Occipital lobe (tissue), 2 donors: ENCODE data around the gene PXYLP1. TPM values are rescaled to one million over a fixed set of nuclear protein-coding genes. Genes with fewer than 3 reads are reported as not detected.
A peak's percentile ranks its signal among the peaks of the same experiment; 100 is the strongest.
"Not testable (repeated sequence)": the region's sequence is repeated elsewhere in the genome, so short reads cannot be mapped to it uniquely, and the experiment has no call there.

Experiments used
- DNase-seq: peaks from one replicate; lab custom pipeline; 2025; lab: John Stamatoyannopoulos, UW
- total RNA-seq: library from RNA; depleted of rRNA; stranded (reverse); fragments of >200 nt; gene quantifications from one replicate; pipeline ENCODE4 v1.2.3, GENCODE V29; 2014

Gene PXYLP1, protein sequence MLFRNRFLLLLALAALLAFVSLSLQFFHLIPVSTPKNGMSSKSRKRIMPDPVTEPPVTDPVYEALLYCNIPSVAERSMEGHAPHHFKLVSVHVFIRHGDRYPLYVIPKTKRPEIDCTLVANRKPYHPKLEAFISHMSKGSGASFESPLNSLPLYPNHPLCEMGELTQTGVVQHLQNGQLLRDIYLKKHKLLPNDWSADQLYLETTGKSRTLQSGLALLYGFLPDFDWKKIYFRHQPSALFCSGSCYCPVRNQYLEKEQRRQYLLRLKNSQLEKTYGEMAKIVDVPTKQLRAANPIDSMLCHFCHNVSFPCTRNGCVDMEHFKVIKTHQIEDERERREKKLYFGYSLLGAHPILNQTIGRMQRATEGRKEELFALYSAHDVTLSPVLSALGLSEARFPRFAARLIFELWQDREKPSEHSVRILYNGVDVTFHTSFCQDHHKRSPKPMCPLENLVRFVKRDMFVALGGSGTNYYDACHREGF
- total RNA-seq = 42.4 TPM

DNA sequence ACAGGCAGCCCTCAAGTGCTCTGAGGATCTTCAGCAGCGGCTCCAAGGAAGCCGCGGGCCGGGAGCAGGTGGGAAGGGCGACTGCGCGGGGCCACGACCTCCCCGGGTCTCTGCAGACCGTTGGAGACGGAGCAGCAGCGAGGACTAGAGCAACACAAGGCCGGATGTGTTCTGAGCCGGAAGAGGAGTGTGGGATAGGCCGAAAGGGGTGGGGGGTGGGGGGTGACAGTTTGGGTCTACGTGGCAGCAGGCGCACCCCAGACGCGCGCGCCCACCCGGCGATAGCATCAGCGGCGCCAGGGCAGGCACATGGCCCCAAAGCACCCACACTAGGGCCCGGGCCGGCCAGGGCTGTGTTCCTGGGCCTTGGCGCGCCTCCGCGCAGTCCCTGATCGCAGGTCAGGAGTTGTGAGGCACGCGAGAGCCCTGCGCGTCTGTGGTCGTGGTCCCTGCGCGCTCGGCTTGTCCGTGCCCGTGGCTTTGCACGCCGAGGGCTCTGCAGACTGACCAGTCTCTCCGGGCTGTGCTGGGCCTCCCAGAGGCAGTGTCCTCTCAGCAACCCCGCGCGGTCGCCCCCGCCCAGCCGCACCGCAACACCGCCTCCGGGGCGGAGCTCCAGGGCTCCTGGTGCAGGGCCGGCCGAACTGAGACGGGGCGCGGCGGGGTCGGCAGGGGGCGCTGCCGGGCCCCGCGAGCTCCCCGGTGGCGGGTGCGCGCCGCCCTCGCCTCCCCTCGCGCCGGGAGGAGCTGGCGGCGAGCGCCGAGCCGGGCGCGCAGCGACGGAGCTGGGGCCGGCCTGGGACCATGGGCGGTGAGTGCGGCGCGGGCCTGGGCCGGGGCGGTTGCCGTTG is at the start of gene PXYLP1:
Gene PXYLP1, plus strand, starts transcription at position 725 of the 851 bp plus-strand sequence. CDS start 28,351 bp downstream, outside the sequence.
- peak; percentile 90 for DNase-seq

DNA sequence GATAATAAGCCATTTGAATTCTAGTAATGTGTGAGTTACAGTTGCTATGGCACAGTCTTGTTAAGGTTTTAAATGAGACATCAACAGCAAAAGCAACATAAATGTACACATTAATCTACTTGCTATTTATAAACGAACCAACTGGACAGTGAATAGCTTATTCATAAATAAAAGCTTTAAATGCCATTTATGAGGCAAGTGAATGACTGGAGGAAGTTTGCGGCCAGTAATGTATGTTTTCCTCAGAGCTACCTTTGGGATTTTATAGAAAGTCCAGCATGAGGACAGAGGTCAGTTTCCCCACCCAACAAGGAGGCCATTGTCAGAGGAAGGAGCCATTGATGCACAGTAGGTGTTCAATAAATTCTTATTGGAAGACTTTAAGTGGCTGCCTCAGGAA is 48.0 kb upstream of the PXYLP1 start:
- DNase-seq = no peak

DNA sequence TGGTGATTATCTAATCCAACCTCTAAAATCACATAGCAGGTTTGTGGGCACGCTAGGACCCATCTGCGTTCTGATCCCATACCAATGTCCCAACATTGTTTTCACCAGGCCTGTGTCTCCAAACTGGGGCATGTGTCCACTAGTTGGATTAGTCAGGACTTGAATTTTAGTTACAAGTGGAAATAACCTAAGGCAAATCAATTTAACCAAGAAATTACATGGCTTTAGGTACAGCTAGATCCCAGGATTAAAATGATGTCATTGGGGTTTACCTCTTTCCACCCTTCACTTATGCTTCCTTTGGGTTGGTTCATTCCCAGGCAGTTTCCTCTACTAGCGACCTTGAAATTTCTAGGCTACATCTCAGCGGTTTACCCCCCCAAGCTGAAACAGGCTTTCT is 47.2 kb upstream of the PXYLP1 start:
- no peak for DNase-seq

DNA sequence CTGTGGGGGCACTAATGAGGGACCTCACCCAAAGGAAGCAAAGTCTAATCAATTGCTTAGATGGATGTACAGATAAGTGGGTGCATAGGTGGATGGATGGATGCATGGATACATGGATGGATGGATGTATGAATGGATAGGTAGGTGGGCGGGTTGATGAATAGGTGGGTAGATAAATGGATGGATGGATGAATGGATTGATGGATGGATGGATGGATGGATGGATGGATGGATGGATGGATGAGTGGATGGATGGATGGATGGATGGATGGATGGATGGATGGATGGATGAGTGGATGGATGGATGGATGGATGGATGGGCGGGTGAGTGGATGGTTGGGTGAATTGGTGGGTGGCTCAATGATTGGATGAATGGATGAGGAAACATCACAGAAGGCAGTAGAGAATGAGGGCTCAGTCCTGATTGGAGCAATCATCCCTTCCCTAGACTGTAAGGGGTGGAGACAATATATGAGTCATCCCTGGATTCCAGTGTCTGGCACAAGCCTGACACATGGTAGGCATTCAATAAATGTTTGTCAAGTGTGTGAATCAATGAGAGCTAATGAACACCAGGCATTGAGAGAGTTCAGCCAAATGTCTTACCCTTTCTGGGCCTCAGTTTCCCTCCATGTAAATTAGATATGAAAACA is 40.4 kb upstream of the PXYLP1 start:
- DNase-seq = no peak

DNA sequence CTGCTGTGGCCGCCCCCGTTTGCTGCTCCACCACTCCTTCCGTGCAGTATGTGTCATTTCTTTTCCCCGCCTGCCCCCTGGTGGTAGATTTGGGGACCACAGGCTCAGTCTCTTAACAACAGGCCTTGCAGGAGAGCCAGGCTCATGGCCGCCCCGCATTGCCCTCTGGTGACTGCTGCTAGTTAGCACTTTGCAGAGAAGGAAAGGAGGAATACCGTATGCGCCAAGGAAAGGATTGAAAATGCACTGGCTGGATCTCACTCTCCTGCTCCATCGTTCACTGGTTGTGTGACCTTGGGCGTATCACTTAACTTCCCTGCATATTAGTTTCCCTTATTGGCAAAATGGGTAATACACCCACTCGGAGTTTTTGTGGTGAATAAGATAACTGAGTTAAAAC is 39.3 kb upstream of the PXYLP1 start:
- peak; percentile 94 for DNase-seq

DNA sequence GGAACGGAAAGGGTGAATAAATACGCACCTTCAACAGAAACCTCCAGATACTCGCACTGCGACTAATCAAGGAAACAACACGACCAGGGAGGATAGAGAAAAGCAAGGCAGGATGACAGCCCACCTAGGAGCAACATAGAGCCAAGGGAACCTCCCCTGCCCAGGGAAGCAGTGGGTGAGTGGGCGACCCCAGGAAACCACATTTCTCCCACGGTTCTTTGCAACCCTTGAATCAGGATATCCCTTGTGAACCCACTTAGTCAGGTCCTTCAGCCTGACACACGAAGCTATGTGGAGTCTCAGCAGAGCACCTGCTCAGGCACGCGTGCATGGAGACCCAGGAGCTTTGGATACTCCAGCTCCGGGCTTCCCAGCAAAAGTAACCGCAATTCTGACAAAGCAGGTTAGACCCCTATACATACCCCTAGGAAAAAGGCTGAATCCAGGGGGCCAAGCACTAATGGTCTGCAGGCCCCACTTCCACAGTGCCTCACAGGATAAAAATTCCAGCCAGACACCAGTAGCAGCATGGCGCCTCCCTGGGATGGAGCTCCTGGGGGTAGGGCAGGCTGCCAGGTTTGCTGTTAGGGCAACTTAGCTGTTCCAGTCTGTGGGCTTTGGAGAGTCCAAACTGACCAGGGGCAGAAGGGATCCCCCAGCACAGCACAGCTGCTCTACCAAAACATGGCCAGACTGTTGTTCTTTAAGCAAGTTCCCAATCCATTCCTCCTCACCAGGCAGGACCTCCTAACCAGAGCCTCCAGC is 38.4 kb upstream of the PXYLP1 start:
- no peak for DNase-seq

DNA sequence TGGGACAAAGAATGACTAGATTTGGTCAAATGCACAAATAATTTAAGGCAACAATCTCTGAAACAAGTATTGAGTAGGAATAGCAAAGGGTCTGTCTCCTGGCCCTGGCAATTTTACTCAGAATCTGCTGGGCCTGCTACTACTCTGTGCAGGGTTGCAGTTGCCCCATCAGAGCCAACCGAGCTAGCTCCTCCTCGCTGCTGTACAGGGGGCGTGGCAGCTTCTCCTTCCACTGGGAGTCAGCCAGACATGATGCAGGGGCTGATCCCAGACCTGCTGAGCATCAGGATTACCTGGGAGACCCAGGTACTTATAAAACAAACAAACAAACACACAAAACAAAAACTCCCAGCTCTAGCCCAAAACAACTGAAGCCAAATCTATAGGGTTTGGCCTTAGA is 30.5 kb upstream of the PXYLP1 start:
- no peak for DNase-seq

DNA sequence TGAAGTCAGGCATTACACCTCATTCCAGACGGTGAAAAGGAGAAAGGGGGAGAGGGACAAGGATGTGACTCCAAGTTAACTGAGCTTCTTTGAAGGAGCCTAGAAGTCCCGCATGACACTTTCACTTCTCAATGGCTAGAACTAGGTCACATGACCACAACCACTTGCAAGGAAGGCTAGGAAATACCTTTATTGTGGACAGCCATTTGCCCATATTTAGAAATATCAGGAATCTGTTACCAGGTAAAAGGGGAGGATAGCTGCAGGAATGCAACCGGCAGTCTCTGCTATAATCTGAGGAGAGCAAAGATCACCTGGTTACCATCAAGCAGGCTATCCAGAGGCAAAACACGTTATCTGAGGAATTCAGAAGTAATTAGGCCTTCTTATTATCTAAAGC is 28.9 kb upstream of the PXYLP1 start:
- DNase-seq = no peak

DNA sequence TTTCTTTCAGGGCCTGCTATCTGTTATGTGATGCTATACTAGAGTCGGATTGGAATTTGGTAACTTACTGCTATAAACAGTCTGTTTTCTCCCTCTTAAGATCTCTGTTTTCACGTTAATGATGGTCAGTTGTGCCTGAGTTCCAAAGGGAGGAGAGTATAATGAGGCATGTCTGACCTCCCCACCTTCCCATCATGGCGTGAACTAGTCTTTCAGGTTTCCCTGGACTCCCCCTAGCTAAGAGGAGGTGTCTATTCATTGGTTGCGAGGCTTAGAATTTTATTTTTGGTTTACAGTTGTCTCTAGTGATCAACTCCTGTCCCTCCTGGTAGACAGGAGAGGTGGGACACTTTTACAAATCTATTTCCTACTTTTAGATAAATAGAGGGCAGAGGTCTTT is 27.8 kb upstream of the PXYLP1 start:
- DNase-seq = no peak

DNA sequence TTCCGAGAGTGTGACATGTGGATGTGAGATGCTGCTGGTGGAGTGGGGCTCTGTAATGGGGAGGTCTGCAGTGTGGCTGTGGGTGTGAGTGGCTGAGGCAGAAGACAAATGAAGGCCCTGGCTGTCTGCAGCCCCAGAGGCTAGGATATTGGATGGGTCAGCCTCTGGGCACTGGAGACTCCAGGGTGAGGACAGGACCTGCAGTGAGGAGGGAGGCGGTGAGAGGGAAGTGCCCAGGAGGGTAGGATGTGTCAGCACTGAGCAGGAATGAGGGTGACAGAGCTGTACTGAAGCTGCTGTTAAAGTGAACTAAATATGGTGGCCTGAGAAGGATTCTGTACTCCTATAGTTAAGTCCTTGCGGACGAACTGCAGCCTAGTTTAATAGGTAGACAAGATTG is 27.3 kb upstream of the PXYLP1 start:
- no peak for DNase-seq

DNA sequence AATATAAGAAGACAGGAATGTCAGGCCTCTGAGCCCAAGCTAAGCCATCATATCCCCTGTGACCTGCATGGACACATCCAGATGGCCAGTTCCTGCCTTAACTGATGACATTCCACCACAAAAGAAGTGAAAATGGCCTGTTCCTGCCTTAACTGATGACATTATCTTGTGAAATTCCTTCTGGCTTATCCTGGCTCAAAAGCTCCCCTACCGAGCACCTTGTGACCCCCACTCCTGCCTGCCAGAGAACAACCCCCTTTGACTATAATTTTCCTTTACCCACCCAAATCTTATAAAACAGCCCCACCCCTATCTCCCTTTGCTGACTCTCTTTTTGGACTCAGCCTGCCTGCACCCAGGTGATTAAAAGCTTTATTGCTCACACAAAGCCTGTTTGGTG is 20.3 kb upstream of the PXYLP1 start:
- not testable (repeated sequence) for DNase-seq

DNA sequence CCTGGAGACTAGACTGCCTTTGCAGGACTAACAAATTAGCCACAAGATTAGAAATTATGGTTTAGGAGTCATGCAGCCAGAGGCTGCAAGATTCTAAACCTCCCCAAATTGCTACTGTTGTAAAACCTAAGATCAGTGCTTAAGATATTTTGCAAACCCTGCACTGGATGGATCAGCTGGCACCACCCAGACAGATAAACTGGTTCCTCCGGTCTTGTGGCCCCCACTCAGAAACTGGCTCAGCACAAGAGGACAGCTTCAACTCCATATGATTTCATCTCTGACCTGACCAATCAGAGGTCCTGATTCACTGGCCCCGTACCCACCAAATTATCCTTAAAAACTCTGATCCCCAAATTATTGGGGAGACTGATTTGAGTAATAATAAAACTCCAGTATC is 19.5 kb upstream of the PXYLP1 start:
- no peak for DNase-seq

DNA sequence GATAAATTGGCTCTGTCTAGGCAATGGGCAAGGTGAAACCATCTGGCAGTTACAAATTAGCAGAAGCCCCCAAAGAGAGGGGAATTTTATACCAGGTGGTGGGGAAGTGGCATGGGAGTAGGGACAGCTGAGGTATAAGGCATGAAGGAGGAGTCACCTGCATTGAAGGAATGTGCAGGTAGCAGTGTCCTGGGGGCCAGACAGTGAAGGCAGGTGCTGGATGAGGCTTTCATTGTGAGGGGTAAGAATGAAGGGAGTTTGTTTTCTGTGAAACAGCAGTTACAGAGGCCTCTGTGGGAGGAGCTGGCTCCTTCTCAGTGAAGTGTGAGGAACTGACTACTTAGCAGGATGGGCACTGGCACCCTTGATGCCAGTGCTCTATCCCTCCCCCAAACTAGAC is 19.1 kb upstream of the PXYLP1 start:
- DNase-seq = no peak

DNA sequence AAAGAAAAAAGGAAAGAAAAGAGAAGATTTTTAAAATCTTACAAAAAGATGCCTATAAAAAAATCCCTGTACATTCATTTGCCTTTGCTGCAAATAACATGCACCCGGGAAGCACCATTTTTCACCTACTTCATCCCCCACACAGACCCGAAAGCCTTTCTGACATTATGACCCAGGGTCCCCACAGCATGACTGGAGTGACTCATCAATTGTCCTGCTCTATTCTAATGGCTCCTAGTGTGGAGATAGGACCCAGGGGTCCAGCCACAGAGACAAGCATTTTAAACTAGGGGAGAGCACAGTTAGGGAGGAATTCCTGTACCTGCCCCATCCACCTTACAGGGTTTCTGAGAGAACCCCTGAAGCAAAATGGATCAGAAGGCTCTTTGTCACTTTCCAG is 14.7 kb upstream of the PXYLP1 start:
- DNase-seq = no peak

DNA sequence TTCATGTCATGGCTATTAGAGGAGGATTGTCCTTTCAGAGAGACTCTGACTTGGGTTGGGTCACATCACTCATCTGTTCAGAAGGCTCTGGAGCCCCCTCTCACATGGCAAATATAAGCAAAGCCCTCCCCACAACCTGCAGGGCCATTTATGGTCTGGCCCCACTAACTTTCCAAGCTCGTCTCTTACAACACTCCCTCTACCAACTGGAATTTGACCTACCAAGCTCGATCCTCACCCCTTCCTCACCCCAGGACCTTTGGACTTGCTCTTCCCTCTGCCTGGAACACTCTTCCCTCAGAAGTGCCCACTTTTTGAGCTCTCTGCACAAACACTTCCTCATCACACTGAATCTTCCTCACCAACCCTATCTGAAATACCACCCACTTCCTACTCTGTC is 14.2 kb upstream of the PXYLP1 start:
- no peak for DNase-seq

DNA sequence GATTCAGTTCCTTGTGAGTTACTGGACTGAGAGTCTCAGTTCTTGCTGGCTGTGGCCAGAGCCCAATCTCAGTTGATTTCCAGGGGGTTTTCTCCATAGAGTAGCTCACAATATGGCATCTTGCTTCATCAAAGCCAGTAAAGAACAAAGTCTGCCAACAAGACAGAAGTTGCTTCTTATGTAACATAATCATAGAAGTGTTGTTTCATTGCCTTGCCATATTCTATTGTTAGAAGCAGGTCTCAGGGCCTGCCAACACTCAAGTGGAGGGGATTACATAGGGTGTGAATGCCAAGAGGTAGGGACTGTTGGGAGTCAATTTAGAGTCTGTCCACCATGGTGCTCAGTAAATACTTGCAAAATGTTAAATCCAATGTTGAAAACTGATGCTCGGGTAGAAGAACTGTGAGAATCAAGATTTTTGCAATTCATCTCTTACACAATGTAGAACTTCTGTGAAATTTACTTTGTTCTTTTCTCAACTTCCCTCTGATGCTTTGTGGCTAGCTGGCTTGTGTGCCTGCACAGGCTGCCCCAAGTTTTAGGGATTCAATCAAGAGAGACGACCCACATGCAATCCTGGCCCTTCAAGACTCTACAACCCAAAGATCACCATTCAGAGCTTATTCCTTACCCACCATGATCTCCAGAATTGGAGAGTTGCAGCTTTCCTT is 13.3 kb upstream of the PXYLP1 start:
- no peak for DNase-seq

DNA sequence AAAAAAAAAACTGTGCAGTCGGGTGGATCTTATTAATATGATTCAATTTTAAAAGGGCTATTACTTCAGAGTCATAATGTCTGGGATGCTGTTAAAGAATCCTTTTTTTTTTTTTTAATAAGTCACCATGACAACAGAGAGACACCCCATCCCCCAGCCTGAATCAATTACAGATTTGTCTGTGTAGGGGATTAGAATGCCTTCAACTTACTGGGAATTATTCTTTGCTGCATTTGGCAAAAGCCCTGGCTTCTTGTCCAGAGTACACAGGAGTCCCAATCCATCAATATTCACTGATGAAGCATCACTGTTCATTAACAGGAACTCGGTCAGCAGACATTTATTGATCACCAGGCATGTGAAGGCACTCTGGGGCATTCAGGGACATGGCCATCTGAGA is 12.7 kb upstream of the PXYLP1 start:
- no peak for DNase-seq

DNA sequence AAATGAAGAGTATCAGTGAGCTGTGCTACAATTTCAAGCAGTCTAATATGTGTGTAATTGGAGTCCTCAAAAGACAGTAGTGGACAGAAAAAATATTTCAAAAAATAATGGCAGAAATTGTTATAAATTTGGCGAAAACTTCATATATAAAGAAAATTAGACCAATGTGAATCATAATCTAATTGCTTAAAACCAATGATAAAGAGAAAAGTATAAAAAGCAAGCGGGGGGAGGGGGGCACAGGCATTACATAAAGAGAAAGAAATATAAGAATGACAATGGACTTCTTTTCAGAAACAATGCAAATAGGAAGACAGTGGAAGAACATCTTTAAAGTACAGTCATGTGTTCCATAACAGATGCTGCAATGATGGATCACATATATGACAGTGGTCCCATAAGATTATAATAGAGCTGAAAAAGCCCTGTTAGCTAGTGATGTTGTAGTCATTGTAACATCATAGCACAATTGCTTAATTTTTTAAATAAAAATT is 7.9 kb upstream of the PXYLP1 start:
- no peak for DNase-seq

DNA sequence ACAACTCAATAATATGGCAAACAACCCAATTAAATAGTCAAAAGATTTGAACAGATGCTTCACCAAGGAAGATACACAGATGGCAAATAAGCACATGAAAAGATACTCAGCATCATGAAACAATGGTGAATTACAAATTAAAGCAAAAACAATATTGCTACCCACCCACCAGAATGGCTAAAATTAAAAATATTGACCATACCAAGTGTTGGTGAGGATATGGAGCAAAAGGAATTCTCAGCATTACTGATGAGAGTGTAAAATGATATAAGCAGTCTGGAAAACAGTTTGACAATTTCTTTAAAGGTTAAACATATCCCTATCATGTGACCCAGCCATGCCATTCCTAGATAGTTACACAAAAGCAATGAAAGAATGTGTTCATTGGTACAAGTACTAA is 5.7 kb upstream of the PXYLP1 start:
- no peak for DNase-seq

DNA sequence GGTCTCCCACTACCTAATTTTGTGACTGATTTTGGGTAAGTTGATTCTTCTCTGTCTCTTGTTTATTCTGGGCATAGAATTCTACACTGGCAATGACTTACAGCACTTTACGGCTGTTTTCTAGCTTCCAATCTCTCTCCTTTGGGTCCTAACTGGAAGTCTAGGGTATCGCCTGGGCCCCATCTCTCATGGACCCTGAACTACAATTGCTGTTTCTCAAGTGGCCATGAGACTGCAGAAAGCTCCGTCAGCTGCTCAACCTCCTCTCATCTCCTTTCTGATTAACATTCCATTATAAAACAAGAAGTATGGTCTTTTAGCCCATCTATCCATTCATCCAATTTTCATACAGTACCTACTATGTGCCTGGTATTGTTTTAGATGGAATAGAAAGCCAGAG is 4.4 kb upstream of the PXYLP1 start:
- no peak for DNase-seq

DNA sequence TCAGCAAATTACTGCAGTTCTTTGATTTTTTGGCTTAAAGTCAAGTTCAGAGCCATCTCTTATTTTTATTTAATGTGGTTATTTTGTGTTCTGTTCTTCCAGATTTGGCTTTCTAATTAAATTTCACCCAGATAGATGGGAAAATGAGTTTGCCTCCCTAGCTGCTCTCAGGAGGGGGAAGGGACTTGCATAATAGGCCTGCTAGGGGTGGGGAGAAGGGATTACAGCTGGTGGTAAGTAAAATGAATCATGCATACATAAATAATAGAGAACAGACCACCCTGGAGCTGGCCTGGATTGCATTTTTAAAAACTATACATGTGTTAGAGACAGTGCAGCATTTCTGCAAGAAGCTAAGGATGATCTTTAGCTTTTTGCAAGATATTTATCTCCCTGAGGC is 3.9 kb upstream of the PXYLP1 start:
- DNase-seq = no peak
